GM03348 (cell line): ENCODE data around the gene ARHGAP44.
A peak's percentile ranks its signal among the peaks of the same experiment; 100 is the strongest.
"Not testable (repeated sequence)": the region's sequence is repeated elsewhere in the genome, so short reads cannot be mapped to it uniquely, and the experiment has no call there.

Experiments used
- DNase-seq: peaks from one replicate; pipeline ENCODE4 v3.0.0; 2012; ENCODE audit warnings: low spot score

Gene ARHGAP44

DNA sequence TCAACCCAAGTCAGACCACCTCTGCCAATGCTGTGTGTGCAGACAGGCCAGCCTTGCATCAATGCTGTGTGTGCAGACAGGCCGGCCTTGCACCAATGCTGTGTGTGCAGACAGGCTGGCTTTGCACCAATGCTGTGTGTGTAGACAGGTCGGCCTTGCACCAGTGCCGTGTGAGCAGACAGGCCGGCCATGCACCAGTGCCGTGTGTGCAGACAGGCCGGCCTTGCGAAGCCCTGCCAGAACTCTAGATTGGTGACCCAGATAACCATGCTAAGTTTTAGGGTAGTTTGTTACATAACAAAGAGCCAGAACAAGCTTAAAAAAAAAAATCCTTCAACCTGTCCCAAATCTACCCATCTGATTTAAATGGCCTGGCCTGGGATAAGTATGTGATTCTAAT is 174.2 kb downstream of the ARHGAP44 start:
- no peak for DNase-seq

DNA sequence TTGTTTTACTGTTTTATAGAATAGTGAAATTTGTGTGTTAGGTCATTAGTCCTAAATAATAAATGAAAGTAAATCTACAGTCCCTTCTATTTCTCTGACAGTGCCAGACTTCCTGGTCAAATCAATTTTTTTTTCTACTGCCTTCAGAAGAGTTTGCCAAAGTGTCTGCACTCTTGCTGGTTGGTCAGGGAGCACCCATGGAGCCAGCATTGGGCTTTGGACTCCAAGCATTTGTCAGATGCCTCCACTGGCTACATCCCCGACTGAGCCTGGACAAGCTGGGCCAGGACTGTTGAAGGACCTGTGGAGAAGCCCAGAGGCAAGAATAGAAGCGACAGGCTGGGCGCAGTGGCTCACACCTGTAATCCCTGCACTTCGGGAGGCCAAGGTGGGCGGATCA is 174.9 kb downstream of the ARHGAP44 start:
- no peak for DNase-seq

DNA sequence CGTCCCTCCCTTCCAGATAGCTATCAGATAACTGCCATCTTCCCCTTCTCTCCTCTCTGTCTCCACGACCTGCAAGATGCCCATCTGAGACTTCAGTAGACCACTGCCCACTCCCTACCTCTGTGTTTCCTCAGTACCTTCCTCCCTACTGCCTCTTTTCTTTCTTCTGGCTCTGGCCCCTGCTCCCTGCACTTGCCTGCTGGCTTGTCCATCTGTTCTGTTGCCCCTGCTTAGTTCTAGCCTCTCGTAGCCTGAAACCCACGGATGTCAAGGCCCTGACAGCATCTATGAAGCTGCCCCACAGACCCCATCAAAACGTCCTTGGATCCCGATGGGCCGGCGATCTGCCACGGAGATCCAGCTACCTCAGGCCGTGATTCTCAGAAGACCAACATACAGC is 175.5 kb downstream of the ARHGAP44 start:
- DNase-seq = no peak

DNA sequence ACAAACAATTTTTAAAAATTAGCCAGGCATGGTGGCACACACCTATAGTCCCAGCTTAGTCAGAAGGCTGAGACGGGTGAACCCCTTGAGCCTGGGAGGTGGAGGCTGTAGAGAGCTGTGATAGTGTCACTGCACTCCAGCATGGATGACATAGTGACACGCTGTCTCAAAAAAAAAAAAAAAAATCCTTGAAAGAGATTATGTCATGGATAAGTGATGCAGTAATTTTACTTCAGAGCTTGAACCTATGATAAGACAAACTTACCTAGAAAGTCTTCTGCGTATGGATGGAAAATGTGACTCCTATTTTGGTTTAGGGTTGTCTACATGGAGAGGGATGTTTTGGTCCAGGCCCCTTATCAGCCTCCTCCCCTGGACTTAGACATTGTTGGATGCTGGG is 176.7 kb downstream of the ARHGAP44 start:
- no peak for DNase-seq

DNA sequence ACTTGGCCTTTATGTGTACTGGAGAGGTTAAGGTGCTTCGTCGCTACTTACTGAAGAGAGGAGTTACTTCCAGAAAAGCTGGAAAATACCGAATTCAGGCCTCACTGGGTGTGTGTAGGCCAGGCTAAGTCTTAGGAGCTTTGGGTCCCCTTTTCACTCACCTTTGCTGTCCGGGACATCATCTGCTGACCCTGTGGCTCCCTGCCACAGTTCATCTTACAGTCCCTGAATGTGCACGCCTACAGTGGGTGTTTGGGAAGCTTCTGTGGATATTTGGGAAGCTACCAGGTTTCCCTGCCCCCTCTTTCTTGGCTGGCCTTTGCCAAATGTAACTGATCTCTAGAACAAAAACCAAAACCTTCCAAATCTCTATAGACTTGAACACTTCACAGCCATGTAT is 177.1 kb downstream of the ARHGAP44 start:
- DNase-seq = no peak

DNA sequence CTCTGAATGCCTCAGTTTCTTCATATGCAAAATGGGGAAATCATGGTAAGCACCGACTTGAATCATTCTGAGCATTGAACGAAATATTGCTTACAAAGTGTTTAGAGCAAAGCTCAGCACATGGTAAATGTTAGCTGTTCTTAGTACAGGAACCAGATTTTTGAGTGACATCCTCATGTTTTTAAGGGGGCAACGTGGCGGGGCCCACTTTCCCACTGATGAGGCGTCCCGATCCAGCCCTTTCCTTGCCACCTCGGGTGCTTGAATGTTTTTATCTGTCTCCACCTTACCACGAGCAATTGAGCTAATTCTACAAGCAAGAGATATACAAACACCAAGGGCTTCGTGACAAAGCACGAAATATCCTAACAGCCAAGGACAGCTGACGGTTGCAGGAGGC is 178.7 kb downstream of the ARHGAP44 start:
- DNase-seq = no peak

DNA sequence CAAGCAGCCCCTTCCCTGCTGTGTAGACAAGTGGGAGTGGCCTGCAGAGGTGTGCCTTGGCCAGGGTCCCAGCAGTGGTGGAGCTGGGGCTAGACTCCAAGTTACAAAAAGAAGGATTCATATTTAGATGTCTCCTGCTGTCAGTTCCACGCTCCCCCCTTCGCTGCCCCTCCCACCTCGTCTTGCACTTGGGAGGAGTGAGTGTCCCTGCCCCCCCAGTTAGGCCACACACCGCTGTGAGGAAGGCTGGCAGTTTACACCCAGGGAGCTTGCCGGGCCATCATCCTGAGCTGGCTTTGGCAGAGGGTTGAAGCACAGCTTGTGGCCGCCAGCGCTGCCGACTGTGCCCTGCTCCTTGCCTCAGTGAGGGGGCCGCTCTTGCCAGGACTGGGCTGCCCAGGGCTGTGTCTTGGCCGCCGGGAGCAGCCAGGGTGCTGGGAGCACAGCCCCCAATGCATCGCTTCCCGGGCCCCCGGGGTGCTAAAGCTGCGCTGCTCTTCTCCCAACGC is 184.3 kb downstream of the ARHGAP44 start:
- peak; percentile 40 for DNase-seq

DNA sequence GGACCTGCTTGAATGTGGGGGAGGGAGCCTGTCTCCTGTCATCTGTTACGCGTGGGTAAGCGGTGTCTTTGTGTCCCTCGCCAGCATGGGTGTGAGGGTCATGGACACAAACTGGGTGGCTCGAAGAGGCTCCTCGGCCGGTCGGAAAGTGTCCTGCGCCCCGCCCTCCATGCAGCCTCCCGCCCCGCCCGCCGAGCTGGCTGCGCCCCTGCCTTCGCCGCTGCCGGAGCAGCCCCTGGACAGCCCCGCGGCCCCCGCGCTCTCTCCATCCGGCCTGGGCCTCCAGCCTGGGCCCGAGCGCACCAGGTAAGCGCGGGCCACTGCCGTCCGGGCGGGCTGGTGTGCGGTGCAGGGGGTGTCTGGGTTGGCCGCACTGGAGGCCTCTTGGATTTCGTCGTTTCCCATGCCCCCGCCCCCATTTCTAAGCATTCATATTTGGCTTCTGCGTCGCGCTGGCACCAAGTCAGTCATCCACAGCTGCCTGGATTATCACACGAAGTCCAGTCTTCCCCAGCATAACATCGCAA is 184.8 kb downstream of the ARHGAP44 start:
- DNase-seq = peak; percentile 52

DNA sequence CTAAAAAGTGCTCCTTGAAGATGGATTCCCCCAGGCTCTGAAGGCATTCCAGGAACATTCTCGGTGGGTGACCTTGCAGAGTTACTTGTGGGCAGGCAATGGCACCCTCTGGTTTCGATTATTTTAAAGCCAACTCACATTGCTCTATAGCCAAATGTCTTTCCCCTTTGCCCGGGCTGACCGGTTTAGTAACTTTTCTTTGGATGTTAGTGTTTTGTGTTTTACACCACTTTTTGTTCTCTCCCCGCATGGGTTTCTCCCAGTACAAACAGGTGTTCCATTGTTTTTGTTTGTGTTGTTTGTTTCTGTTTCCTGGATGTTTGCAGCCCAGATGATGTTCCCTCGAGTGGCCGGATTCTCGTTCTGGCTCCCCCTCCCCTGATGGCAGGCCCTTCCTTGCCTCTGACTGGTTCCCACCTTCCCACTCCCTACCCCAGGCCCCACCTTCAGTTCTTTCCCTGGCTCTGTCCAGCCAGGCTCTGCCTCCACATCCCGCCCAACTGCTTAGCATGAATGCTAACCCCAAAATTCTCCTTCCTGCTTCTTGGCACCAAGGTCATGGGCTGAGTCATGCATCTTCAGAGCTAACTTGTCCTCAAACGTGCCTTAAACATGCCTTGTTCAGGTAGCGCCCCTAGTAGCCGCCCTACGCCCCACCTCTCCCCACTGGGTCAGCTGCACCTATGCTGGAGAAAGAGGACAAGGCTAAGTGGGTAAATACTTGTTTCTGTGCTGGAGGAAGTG is 187.9 kb downstream of the ARHGAP44 start:
- DNase-seq = peak; percentile 24

DNA sequence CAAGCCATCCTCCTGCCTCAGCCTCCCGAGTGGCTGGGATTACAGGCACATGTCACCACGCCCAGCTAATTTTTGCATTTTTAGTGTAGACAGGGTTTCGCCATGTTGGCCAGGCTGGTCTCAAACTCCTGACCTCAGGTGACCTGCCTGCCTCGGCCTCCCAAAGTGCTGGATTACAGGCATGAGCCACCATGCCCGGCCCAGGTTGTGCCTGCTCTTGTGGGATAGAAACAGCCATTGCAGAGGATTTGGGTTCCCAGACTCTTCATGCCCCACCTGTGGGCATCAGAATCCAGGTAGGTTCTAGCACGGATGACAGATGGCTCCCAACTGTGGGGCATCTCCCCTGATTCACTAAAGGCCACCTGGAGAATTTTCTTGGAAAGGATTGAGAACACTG is 189.5 kb downstream of the ARHGAP44 start:
- DNase-seq = not testable (repeated sequence)

DNA sequence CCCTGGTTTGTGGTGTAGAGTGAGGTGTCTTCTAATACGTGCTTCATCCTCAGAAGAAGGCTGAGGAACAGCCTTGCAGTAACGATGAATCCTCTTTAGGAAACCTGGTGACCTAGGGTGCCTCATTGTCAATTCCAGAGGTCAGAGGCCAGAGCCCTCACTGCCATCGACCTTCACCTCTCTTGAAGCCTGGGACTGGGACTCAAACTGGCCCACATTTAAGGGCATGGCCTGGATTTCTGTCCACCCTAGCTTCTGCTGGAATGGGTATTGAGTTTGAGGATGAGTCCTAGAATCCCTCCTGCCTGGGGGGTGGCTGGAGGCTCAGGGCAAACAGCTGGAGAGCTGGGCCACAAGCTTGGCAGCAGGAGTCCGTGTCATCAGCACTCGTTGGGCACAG is 189.9 kb downstream of the ARHGAP44 start:
- no peak for DNase-seq

DNA sequence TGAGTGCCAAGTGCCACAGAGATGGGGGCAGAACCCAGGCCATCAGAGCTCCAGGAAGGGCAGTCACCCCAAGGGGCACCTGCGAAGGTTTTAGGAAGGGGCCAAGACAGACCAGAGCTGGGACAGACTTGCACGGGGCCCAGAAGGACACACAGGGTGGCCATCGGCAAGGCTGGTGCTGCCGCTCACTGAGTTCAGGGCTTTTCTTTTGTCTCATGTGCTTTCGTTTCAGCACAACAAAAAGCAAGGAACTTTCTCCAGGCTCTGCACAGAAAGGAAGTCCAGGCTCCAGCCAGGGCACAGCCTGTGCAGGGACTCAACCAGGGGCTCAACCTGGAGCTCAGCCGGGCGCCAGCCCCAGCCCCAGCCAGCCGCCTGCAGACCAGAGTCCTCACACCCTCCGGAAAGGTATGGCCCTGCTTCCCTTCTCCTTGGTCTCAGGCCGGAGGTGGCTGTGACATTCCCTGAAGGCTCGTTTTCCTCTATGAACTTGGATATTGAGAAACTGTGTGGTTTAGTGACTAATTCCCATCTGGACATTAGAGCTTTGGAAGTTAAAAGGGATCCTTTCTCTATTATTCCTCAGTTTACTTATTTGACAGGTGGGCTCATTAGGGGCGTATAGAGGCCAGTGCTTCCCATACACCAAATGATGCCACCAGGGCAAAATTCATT is 190.7 kb downstream of the ARHGAP44 start:
- peak; percentile 62 for DNase-seq

DNA sequence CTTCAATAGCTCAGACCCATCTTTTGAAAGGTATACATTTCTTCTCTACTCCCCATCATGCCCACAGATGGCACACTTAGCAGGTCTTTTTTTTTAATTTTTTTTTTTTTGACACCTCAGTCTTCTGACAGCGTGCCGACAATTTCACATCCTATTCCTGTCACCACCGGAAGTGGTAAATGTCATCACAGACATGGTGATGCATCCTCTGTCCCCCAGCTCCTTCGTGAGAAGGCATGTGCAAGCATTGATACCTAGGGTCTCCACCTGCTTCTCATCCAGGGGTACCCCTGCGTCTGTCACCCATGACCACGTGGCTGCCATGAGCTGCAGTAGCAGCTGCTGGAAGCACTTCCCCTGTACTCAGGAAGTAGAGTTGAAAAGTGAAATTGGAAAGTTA is 192.9 kb downstream of the ARHGAP44 start:
- DNase-seq = no peak

DNA sequence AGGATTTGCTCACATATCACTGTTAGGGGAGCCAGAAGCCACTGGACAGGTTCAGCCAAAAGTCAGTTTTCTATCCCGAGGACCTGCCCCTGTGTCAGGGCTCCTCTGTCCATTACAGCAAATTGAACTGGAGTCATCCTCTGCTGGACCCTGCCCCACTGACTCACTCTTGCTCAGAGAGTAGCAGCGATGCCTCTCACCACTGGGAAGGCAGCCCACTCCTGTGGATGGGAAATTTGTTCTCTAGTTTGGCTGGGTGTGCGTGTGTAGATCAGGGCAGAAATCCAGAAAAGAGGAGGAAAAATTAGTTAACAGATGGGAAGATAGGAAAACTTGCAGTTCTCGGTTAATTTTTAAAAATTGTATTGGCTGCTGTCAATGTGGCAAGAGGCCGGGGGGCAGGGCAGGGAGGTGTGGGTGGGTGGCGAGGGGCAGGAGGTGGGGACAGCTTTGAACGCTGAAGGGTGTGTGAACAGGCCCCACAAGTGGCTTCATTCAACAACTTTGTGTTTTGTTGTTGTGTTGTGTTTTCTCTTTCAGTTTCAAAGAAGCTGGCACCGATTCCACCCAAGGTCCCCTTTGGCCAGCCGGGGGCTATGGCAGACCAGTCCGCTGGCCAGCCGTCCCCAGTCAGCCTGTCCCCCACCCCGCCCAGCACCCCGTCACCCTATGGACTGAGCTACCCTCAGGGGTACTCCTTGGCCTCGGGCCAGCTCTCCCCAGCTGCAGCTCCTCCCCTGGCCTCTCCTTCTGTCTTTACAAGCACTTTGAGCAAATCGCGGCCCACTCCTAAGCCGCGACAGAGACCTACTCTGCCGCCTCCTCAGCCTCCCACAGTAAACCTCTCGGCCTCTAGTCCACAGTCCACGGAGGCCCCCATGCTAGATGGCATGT is 194.9 kb downstream of the ARHGAP44 start:
- peak; percentile 92 for DNase-seq

DNA sequence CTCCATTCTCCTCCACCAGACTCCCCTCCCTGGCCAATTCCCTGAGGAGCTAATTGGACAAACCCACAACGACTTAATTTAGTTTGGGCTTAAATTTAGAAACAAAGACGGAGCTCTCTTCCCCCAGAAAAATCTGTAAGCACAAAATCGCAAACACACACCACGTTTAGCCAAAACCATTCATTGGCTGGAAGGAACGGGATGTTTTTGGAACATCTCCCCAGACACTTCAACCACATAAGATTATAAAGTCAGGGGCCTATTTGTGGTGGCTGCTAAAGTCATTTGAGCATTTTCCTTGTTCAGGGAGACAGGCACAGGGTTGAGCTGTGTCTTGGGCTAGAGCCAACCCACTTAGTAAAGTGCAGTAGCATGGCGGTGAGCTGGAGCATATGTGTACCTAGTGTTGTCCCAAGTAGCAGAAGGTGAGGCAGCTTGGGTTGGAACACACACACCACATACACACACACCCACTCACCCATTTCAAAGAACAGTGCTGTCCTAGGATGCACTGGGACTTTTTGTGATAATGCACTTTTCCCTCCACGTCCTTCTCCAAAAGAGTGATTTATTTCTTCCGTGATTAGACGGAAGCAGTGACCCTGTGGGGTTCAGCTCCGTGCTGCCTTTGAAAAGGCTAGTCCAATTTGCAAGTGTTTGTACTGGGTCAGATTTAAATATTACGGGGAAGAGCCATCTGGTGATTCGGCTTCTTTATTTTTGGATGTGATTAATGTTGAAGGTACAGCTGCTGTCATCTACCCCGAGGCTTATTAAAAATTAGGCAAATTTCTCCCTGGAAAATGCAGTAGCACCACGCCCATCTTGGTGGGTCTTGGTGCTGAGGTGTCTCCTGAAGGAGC is 196.4 kb downstream of the ARHGAP44 start:
- peak; percentile 44 for DNase-seq

DNA sequence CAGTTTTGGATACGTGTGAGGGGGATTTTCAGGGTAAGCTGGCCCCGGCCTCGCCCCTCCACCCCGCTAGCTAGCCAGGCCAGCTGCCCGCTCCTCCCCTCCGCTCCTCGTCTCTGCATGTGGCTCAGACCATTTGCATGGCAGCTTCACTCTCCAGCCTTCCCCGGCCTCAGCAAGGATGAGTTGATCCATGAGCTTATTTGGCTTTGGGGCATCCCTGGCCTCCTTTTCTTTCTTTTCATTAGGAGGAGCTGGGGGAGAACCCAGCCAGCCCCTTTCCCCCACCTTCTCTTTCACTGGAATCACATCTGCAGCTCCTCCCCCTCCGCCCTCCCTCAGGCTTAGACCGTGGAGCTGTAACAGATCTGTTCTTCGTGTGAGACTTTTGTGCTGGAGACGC is 197.8 kb downstream of the ARHGAP44 start:
- no peak for DNase-seq

DNA sequence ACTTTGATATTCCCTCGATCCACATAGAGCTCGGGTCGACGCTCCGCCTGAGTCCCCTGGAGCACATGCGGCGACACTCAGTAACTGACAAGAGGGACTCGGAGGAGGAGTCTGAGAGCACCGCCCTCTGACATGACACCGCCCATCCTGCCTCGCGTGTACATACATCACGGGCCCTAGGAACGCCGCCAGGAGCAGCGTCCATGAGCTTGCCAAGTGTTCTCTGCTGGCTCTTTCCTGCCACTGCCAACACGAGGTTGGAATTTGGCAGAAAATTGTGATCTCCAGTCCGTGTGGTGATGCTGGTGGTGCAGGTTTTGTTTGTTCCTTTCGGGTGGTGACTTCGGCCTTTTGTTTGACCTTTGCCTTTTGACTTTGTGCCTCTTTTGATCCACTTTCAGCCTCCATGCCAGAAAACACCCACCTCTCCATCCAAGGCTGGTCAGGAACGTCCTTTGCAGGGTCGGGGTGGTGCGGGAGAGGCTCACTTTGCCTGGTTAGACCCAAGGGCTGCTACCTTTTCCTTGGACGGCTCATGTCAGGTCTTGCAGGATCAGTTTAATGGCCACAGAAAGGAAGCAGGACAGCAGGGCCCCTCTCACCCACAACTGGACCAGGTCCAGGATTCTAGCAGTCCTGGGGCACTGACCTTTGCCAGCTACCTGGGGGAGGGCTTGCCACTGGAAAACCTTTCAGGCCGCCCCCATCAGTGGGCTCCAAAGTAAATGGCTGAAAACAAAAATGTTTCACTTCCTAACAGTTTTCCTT is 200.9 kb downstream of the ARHGAP44 start:
- DNase-seq = no peak

DNA sequence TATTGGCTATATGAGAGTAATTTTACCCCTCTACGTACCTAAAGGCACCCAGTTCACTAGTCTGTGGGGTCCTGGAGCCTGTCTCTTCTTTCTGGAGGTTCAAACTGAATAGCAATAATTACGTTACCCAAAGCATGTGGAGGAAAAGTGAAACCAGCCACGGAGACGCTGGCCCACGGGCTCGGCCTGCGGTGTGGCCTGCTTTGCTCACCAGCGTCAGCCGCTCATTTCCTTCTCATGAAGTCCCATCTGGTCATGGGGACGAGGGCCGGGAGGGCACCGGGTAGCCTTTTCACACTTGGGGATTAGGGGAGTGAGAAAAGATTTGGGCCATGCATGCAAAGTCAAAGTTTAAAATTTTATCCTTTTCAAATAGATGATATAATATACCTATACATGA is 201.6 kb downstream of the ARHGAP44 start:
- DNase-seq = no peak

DNA sequence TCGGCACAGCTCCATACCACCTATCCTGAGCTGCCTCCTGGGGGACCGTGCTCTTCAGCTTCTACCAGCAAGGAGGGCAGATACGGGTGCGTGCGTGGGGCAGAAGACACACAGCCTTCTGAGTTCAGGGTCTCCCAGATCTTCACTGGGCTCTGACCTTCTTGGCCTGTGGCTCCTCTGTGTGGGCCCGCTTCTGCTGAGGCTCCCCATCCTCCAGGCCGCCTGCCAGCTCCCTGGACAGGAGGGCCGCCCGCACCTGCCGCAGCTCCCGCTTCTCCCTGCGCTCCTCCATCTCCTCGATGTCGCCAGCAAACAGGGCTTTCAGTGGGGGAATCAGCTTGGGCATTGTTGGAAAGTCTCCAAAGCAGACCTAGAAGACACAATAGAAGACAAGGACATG is 203.4 kb downstream of the ARHGAP44 start:
- no peak for DNase-seq

DNA sequence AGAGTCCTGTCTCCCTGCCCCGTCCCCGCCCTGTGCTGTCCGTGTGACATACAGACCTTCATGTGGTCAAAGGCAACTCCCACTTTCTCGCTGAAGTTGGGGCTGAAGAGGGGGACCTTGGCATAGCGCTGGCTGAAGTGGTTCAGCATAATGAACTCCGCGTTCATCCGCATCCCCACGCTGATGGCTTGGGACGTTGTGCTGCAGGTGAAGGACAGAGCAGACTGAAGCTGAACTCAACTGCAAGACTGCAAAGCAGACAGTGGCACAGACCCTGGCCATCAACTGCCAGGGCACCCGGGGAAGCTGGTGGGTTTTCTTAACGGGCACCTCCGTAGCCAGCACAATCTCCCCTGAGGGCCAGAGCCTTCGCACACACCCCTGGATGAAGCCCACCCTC is 204.3 kb downstream of the ARHGAP44 start:
- no peak for DNase-seq
